Transverse colon (tissue), 4 donors: ENCODE results near the gene C1orf56. TPM values are rescaled to one million over a fixed set of nuclear protein-coding genes. Genes with fewer than 3 reads are reported as not detected.
A peak's percentile ranks its signal among the peaks of the same experiment; 100 is the strongest.

ENCODE experiments used
- DNase-seq: peaks from one replicate; pipeline ENCODE4 v3.0.0-alpha.2; 2019
- H3K27ac ChIP-seq, 4 donors: fragments of 200-600 bp; sonication (generic); 2 replicates each; pipeline ENCODE4 v1.5.1; 2016 to 2018; ENCODE audit warnings: inconsistent platforms in 4 of 4
- H3K27me3 ChIP-seq: fragments of 200-600 bp; sonication (generic); 2 replicates; pipeline ENCODE4 v1.5.1; 2017; ENCODE audit warnings: inconsistent platforms
- H3K36me3 ChIP-seq, 4 donors: fragments of 200-600 bp; sonication (generic); 2 replicates each; pipeline ENCODE4 v1.5.1; 2017 to 2019; ENCODE audit warnings: inconsistent platforms in 4 of 4
- H3K4me1 ChIP-seq, 4 donors: fragments of 200-600 bp; sonication (generic); 2 replicates each; pipeline ENCODE4 v1.5.1; 2017 to 2020; ENCODE audit warnings: inconsistent platforms in 4 of 4
- H3K4me3 ChIP-seq, 4 donors: fragments of 200-600 bp; sonication (generic); 1 replicate in 1 of 4; 2 replicates in 3 of 4; pipeline versions ENCODE4 v1.5.1 to v1.6.1; 2017 to 2019; ENCODE audit warnings: inconsistent platforms in 4 of 4
- H3K9me3 ChIP-seq, 2 donors: fragments of 200-600 bp; sonication (generic); 2 replicates each; pipeline ENCODE4 v1.5.1; 2017 to 2019; ENCODE audit warnings: inconsistent platforms in 2 of 2
- CTCF ChIP-seq, 5 experiments: fragments of 200-600 bp in 3 of 5; fragments of 450-650 bp in 2 of 5; sonication (generic) in 3 of 5; IDR thresholded peaks; 1 replicate in 2 of 5; 2 replicates in 3 of 5; pipeline ENCODE4 v1.5.1; 2016 to 2017; ENCODE audit warnings: antibody characterized with exemption in 5 of 5, inconsistent platforms in 3 of 5, mild to moderate bottlenecking in 2 of 5, moderate library complexity in 1 of 5
- EP300 ChIP-seq: sonication (generic); formaldehyde crosslinking; IDR thresholded peaks from one replicate; pipeline ENCODE4 v1.6.1; 2017; ENCODE audit warnings: antibody characterized with exemption, low read depth
- POLR2A ChIP-seq: fragments of 450-650 bp; IDR thresholded peaks from one replicate; pipeline ENCODE4 v1.6.1; 2016; ENCODE audit warnings: antibody characterized with exemption, mild to moderate bottlenecking, moderate library complexity
- POLR2AphosphoS5 ChIP-seq, 3 donors: sonication (generic); formaldehyde crosslinking; IDR thresholded peaks; one replicate each; pipeline ENCODE4 v1.6.1; 2016; ENCODE audit warnings: antibody characterized with exemption in 3 of 3
- WGBS, 2 donors: methylation state at CpG; one replicate each; pipeline ENCODE4 v1.1.5; 2018; ENCODE audit warnings: low coverage in 1 of 2; 5-methylcytosine and 5-hydroxymethylcytosine counted together
- in situ Hi-C, 4 donors: fragments of 200-750 bp; cut with MboI; loops; one replicate each; pipeline versions ENCODE4 v1.15.0 to v1.15.1; 2017; ENCODE audit warnings: low sequenced_read_pairs in 3 of 4, low pct_ligation_motif_present in 1 of 4, low pct_unique_long_range_greater_than_20kb in 1 of 4
- intact Hi-C: fragments of 100-400 bp; cut with DNase I; formaldehyde crosslinking; loops from one replicate; pipeline ENCODE4 v1.15.1; 2023; ENCODE audit warnings: low total_unique reads
- total RNA-seq, 4 donors: library from RNA; depleted of rRNA; stranded (reverse); fragments of >200 nt; gene quantifications; one replicate each; pipeline ENCODE4 v1.1.0, GENCODE V29; 2016

The C1orf56 gene
- total RNA-seq, 4 donors from 2014 or later: 1.5 to 3.7 (median 2.8) TPM

DNA sequence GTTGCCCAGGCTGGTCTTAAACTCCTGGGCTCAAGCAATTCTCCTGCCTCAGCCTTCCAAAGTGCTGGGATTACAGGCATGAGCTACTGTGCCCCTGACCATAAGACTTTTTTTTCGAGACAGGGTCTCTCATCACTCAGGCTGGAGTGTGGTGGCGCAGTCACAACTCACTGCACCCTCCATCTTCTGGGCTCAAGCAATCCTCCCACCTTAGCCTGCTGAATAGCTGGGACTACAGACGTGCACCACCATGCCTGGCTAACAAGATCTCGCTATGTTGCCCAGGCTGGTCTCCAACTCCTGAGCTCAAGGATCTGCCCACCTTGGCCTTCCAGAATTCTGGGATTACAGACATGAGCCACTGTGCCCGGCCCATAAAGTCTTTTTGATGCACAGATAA is 1.9 kb downstream of the C1orf56 start:
- DNase-seq: no peak
- intact Hi-C loops: no loop called here
- in situ Hi-C loops: loop anchor here in 1 of 4 donors (25.0 kb wide), 1 partner anchor 113 kb away; the partner anchor contains the start of genes LYSMD1, SCNM1 and TNFAIP8L2
- Histone ChIP-seq H3K4me3 (no peak overlapping the region), H3K9me3 (no peaks in the 10 kb centered on the region), H3K4me1 (peaks cover 3 to 16% (median 10%) of the 10 kb centered on the region in 4 donors), H3K27ac (no peak overlapping the region), H3K36me3 (peaks cover 0 to 24% (median 9%) of the 10 kb centered on the region in 4 donors), H3K27me3 (no peaks in the 10 kb centered on the region)
- TF ChIP-seq POLR2AphosphoS5 (IDR thresholded peaks at IDR 0.05) (no peak), POLR2A (no peak), CTCF (IDR thresholded peaks at IDR 0.05) (no peak), EP300 (no peak)
- WGBS, 2 donors: 89% methylated on average over 5 of the region's 5 CpGs; no CpG with 5 or more reads in 1 of the 2 donors

GRCh38 chr1:151050051-151050688 is 2.6 kb downstream of the C1orf56 start:
- intact Hi-C loops: no loop called here
- in situ Hi-C loops: no loop called here
- peak; percentile 13 for TF ChIP-seq POLR2A
- TF ChIP-seq EP300: no peak

GRCh38 chr1:151051356-151052009 is 3.9 kb downstream of the C1orf56 start:
- 59% methylated on average over 2 of the region's 2 CpGs; no CpG with 5 or more reads in 1 of the 2 donors for WGBS, 2 donors
- in situ Hi-C loops: no loop called here
- Histone ChIP-seq H3K9me3 (no peaks in the 10 kb centered on the region), H3K27me3 (no peaks in the 10 kb centered on the region), H3K27ac (no peak overlapping the region), H3K4me1 (peaks cover 17 to 29% (median 25%) of the 10 kb centered on the region in 4 donors), H3K36me3 (peaks cover 0 to 31% (median 14%) of the 10 kb centered on the region in 4 donors), H3K4me3 (no peak overlapping the region)
- intact Hi-C loops: no loop called here
- TF ChIP-seq POLR2AphosphoS5 (IDR thresholded peaks at IDR 0.05): peak in 1 of 3 donors; percentile 6
- TF ChIP-seq POLR2A: no peak
- DNase-seq: no peak

More at GRCh38 chr1:151050051-151050688, 2.6 kb downstream of the C1orf56 start:
- Histone ChIP-seq H3K4me3 (no peak overlapping the region), H3K4me1 (peaks cover 5 to 17% (median 12%) of the 10 kb centered on the region in 4 donors), H3K36me3 (peaks cover 0 to 31% (median 11%) of the 10 kb centered on the region in 4 donors), H3K27me3 (no peaks in the 10 kb centered on the region), H3K27ac (no peak overlapping the region), H3K9me3 (no peaks in the 10 kb centered on the region)
- DNase-seq: no peak
- WGBS, 2 donors: 77 to 84% methylated on average over 2 of the region's 2 CpGs

GRCh38 chr1:151054971-151055547 is 7.5 kb downstream of the C1orf56 start:
- WGBS, 2 donors: 92 to 95% methylated on average over 4 of the region's 4 CpGs
- Histone ChIP-seq H3K4me1 (peaks cover 29 to 46% (median 36%) of the 10 kb centered on the region in 4 donors), H3K27ac (peak overlapping the region; percentile 94 to 96 (median 96)), H3K4me3 (peak overlapping the region in 1 of 4 donors; percentile 92), H3K36me3 (peaks cover 0 to 31% (median 14%) of the 10 kb centered on the region in 4 donors), H3K9me3 (no peaks in the 10 kb centered on the region), H3K27me3 (no peaks in the 10 kb centered on the region)
- in situ Hi-C loops (no loop called here), intact Hi-C loops (no loop called here)
- TF ChIP-seq POLR2AphosphoS5 (IDR thresholded peaks at IDR 0.05) (peak in 1 of 3 donors; percentile 61), POLR2A (no peak)
- DNase-seq: no peak

- TF ChIP-seq EP300 (no peak), POLR2AphosphoS5 (IDR thresholded peaks at IDR 0.05) (no peak), POLR2A (no peak), CTCF (IDR thresholded peaks at IDR 0.05) (no peak)
- DNase-seq: no peak
- 92% methylated on average over 1 of the region's 2 CpGs; no CpG with 5 or more reads in 1 of the 2 donors for WGBS, 2 donors
- in situ Hi-C loops (no loop called here), intact Hi-C loops (no loop called here)
- no peaks in the 10 kb centered on the region for H3K27me3 ChIP-seq
- no peaks in the 10 kb centered on the region for H3K9me3 ChIP-seq
- H3K27ac ChIP-seq: peak overlapping the region; percentile 94 to 96 (median 96)
- H3K36me3 ChIP-seq: peaks cover 0 to 31% (median 14%) of the 10 kb centered on the region in 4 donors
- peaks cover 29 to 51% (median 38%) of the 10 kb centered on the region in 4 donors for H3K4me1 ChIP-seq
- H3K4me3 ChIP-seq: peak overlapping the region in 1 of 4 donors; percentile 92
Observed at GRCh38 chr1:151055581-151055980, 8.0 kb downstream of the C1orf56 start.
